22Rv1 (cell line): ENCODE data around the gene SLC25A13.

Source experiments
- ZFX ChIP-seq: fragments of 450-650 bp; IDR thresholded peaks from 2 replicates; pipeline ENCODE4 v1.6.1; 2017; ENCODE audit warnings: antibody characterized with exemption, borderline replicate concordance
- TF ChIP-seq, protein P1 (sequence below): fragments of 450-650 bp; IDR thresholded peaks from 2 replicates; pipeline ENCODE4 v1.5.1; 2017; ENCODE audit warnings: mild to moderate bottlenecking

- no peak for TF ChIP-seq ZFX
- TF ChIP-seq, protein P1, sequence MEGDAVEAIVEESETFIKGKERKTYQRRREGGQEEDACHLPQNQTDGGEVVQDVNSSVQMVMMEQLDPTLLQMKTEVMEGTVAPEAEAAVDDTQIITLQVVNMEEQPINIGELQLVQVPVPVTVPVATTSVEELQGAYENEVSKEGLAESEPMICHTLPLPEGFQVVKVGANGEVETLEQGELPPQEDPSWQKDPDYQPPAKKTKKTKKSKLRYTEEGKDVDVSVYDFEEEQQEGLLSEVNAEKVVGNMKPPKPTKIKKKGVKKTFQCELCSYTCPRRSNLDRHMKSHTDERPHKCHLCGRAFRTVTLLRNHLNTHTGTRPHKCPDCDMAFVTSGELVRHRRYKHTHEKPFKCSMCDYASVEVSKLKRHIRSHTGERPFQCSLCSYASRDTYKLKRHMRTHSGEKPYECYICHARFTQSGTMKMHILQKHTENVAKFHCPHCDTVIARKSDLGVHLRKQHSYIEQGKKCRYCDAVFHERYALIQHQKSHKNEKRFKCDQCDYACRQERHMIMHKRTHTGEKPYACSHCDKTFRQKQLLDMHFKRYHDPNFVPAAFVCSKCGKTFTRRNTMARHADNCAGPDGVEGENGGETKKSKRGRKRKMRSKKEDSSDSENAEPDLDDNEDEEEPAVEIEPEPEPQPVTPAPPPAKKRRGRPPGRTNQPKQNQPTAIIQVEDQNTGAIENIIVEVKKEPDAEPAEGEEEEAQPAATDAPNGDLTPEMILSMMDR = no peak
Measured at GRCh38 chr7:96354881-96355280, 33.0 kb upstream of the SLC25A13 start.
